ENCODE results near the gene HCN3. TPM values are rescaled to one million over a fixed set of nuclear protein-coding genes. Genes with fewer than 3 reads are reported as not detected.

The HCN3 gene
- total RNA-seq, 4 donors from 2014 or later: 0.18 to 1.5 (median 1.1) TPM

GRCh38 chr1:155253797-155254196 lies 23.5 kb upstream of the HCN3 start:
- in situ Hi-C loops (cut with MboI; ENCODE audit: low sequenced_read_pairs in 4 of 4) (loop anchor here in 1 of 4 donors (10.0 kb wide), 1 partner anchor 61 kb away; no protein-coding TSS in a partner anchor), intact Hi-C loops (cut with DNase I; ENCODE audit: low total_unique reads) (loop anchor here (2.0 kb wide), 1 partner anchor 55 kb away; the partner anchor contains the start of gene FDPS)
- Histone ChIP-seq H3K27ac (peak overlapping the region in 2 of 4 donors; percentile 92 to 95), H3K36me3 (peaks cover 0 to 20% of the 10 kb centered on the region in 2 donors), H3K9me3 (no peaks in the 10 kb centered on the region), H3K4me3 (peak overlapping the region in 1 of 4 donors; percentile 92), H3K27me3 (no peaks in the 10 kb centered on the region), H3K4me1 (peaks cover 17 to 30% of the 10 kb centered on the region in 2 donors)
- DNase-seq (no peak), ATAC-seq (no peak)
- TF ChIP-seq, protein P1, sequence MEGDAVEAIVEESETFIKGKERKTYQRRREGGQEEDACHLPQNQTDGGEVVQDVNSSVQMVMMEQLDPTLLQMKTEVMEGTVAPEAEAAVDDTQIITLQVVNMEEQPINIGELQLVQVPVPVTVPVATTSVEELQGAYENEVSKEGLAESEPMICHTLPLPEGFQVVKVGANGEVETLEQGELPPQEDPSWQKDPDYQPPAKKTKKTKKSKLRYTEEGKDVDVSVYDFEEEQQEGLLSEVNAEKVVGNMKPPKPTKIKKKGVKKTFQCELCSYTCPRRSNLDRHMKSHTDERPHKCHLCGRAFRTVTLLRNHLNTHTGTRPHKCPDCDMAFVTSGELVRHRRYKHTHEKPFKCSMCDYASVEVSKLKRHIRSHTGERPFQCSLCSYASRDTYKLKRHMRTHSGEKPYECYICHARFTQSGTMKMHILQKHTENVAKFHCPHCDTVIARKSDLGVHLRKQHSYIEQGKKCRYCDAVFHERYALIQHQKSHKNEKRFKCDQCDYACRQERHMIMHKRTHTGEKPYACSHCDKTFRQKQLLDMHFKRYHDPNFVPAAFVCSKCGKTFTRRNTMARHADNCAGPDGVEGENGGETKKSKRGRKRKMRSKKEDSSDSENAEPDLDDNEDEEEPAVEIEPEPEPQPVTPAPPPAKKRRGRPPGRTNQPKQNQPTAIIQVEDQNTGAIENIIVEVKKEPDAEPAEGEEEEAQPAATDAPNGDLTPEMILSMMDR (IDR thresholded peaks at IDR 0.05 in 4 of 5, conservative IDR thresholded peaks at IDR 0.05 in 1 of 5): no peak
- no peak for TF ChIP-seq POLR2A (IDR thresholded peaks at IDR 0.05)

DNA sequence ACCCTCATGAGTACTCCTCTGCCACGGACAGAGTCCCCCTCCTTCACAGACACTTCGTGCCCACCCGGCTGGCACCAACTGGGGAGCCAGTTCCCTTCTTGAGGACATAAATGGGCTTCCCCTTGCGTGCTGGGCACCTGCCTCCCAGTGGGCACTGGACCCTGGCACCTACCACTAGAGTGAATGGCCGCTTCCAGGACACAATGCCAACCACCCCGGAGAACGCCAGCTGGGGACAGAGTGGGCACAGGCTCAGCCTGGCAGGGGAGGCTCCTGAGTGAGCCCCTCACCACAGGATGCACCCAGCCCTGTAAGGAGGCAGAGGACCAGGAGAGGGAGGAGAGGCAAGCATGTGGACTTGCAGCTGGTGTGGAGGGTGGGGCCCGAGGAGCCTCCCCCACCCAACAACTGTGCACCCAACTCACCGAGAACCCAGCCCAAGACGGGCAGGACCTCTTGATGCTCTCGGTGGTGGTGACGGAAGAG lies 23.0 kb upstream of the HCN3 start:
- in situ Hi-C loops (cut with MboI; ENCODE audit: low sequenced_read_pairs in 4 of 4) (loop anchor here in 1 of 4 donors (10.0 kb wide), 1 partner anchor 61 kb away; no protein-coding TSS in a partner anchor), intact Hi-C loops (cut with DNase I; ENCODE audit: low total_unique reads) (loop anchor here (2.0 kb wide), 1 partner anchor 55 kb away; the partner anchor contains the start of gene FDPS)
- Histone ChIP-seq H3K4me3 (peak overlapping the region; percentile 78 to 92 (median 90)), H3K4me1 (peaks cover 17 to 30% of the 10 kb centered on the region in 2 donors), H3K27ac (peak overlapping the region; percentile 91 to 95 (median 92)), H3K27me3 (no peaks in the 10 kb centered on the region), H3K9me3 (no peaks in the 10 kb centered on the region), H3K36me3 (peaks cover 0 to 17% of the 10 kb centered on the region in 2 donors)
- TF ChIP-seq POLR2A (IDR thresholded peaks at IDR 0.05): no peak
- TF ChIP-seq, protein P1 (IDR thresholded peaks at IDR 0.05 in 4 of 5, conservative IDR thresholded peaks at IDR 0.05 in 1 of 5): no peak
- DNase-seq (no peak), ATAC-seq (peak in 1 of 2 donors; percentile 1)

DNA sequence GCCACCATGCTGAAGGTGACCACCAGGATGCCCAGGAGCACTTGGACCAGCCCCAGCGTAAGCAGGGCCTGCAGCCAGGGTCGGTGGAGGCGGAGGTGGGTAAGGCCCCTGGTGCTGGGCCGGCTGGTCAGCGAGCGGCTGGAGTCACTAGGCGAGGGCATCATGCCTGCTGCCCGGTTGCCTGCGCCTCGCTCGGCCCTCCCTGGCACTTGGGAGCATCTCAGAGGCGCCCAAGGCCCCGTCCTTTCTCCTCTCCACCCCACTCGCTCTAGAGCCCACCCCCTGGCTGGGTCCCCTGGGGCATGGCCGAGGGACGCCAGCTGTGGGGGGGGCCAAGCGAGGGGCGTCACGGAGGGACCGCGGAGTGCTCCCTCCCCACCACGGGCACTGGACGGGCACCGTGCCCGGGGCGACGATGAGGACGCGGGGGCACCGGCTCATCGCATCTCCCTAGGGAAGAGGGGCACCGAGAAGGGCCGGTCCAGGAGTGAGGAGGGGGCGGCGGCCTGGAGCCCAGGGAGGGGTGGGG lies 22.5 kb upstream of the HCN3 start:
- H3K9me3 ChIP-seq: no peaks in the 10 kb centered on the region
- intact Hi-C loops (cut with DNase I; ENCODE audit: low total_unique reads) (loop anchor here (2.0 kb wide), 1 partner anchor 54 kb away; the partner anchor contains the start of gene FDPS), in situ Hi-C loops (cut with MboI; ENCODE audit: low sequenced_read_pairs in 4 of 4) (loop anchor here in 1 of 4 donors (10.0 kb wide), 1 partner anchor 60 kb away; no protein-coding TSS in a partner anchor)
- ATAC-seq (peak; percentile 15 to 23), DNase-seq (peak in 1 of 2 donors; percentile 23)
- no peaks in the 10 kb centered on the region for H3K27me3 ChIP-seq
- H3K27ac ChIP-seq: peak overlapping the region; percentile 91 to 95 (median 92)
- H3K36me3 ChIP-seq: peaks cover 0 to 21% of the 10 kb centered on the region in 2 donors
- peaks cover 17 to 30% of the 10 kb centered on the region in 2 donors for H3K4me1 ChIP-seq
- TF ChIP-seq, protein P1 (IDR thresholded peaks at IDR 0.05 in 4 of 5, conservative IDR thresholded peaks at IDR 0.05 in 1 of 5): no peak
- TF ChIP-seq POLR2A (IDR thresholded peaks at IDR 0.05): no peak
- H3K4me3 ChIP-seq: peak overlapping the region; percentile 78 to 92 (median 90)

DNA sequence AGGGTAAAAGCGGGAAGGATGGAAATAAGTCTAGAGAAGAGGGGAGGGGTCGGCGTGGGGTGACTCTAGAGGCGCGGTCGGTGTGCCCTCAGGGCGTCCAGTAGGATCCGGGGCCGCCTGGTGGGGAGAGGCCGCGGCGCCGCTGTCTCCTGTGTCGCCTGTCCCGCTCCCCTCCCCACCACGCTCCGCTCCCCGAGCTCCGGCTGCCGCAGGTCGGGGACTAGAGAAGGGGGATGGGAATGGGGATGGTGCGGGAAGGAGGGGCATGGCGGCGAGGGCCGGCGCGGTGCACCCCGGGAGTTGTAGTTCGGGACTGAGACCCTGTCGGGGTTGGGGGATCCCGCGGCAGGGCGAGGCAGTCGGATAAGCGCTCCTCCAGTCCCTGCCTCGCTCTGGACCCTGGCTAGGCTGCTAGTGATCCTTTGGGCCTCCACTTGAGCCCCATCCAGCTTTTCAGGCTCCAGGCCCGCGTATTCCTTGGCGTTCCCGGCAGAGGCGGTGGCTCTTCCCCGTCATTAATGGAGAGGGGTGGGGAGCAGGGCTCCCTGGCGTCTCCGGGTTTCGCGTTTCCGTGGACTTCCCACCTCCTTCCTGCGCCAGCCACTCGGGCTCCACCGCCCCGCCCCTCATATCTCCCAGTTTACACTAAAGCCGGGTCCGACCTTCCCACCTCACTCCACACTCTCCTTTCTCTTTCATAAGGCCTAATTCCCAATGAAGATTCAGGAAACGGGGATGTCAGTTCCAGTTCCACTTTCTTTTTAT lies 21.8 kb upstream of the HCN3 start, which contains the start of gene ENTREP3:
ENTREP3 (minus strand) TSS at position 241 of the 765 bp plus-strand sequence. CDS start 606 bp downstream, outside the sequence.
- TF ChIP-seq, protein P1 (IDR thresholded peaks at IDR 0.05 in 4 of 5, conservative IDR thresholded peaks at IDR 0.05 in 1 of 5): no peak
- peak; percentile 56 to 66 for TF ChIP-seq POLR2A (IDR thresholded peaks at IDR 0.05)
- Histone ChIP-seq H3K36me3 (peaks cover 0 to 27% of the 10 kb centered on the region in 2 donors), H3K27ac (peak within 1 kb of the TSS; percentile 91 to 95 (median 92)), H3K9me3 (no peaks in the 10 kb centered on the region), H3K4me1 (peaks cover 17 to 30% of the 10 kb centered on the region in 2 donors), H3K4me3 (peak within 1 kb of the TSS; percentile 78 to 92 (median 90)), H3K27me3 (no peaks in the 10 kb centered on the region)
- intact Hi-C loops (cut with DNase I; ENCODE audit: low total_unique reads): loop anchor here (2.0 kb wide), 1 partner anchor 53 kb away; the partner anchor contains the start of gene FDPS
- in situ Hi-C loops (cut with MboI; ENCODE audit: low sequenced_read_pairs in 4 of 4): loop anchor here in 1 of 4 donors (10.0 kb wide), 1 partner anchor 59 kb away; no protein-coding TSS in a partner anchor
- ATAC-seq (peak; percentile 88 to 89), DNase-seq (peak; percentile 80 to 82)
